SK-N-MC (cell line): ENCODE data around the gene KLK1.

Source experiments
- DNase-seq: peaks from one replicate; pipeline ENCODE4 v3.0.0-alpha.2; 2011; ENCODE audit warnings: low read depth, low spot score
- H3K27ac ChIP-seq: fragments of 200-600 bp; sonication (generic); 2 replicates; pipeline ENCODE4 v1.5.1; 2016; ENCODE audit warnings: mixed run types
- H3K36me3 ChIP-seq: fragments of 200-600 bp; sonication (generic); 2 replicates; pipeline ENCODE4 v1.6.1; 2017; ENCODE audit warnings: antibody characterized with exemption, low read length, mixed read lengths; ENCODE audit not compliant: insufficient read depth
- H3K4me3 ChIP-seq: fragments of 200-600 bp; sonication (generic); 2 replicates; pipeline ENCODE4 v1.5.1; 2016
- H3K9ac ChIP-seq: fragments of 200-600 bp; sonication (generic); 2 replicates; pipeline ENCODE4 v1.8.0; 2017; ENCODE audit warnings: mixed run types, mixed read lengths; ENCODE audit not compliant: insufficient read length
- H3K9me3 ChIP-seq: fragments of 200-600 bp; sonication (generic); 2 replicates; pipeline ENCODE4 v1.6.1; 2017; ENCODE audit warnings: low read depth, mild to moderate bottlenecking, antibody characterized with exemption, low read length, moderate library complexity, mixed read lengths
- EZH2 ChIP-seq: fragments of 200-600 bp; sonication (generic); IDR thresholded peaks from one replicate; pipeline ENCODE4 v1.6.1; 2017; ENCODE audit warnings: antibody characterized with exemption
- FOXP2 ChIP-seq: optimal IDR thresholded peaks from 2 replicates; pipeline ENCODE3; 2011; ENCODE audit warnings: mild to moderate bottlenecking, moderate library complexity; ENCODE audit not compliant: insufficient read depth; ENCODE audit errors: extremely low read length, control extremely low read depth
- POLR2AphosphoS5 ChIP-seq: IDR thresholded peaks from 2 replicates; pipeline ENCODE4 v1.6.1; 2012; ENCODE audit warnings: mild to moderate bottlenecking, low read depth, low read length, borderline replicate concordance

The KLK1 gene

GRCh38 chr19:50832666-50833065 is 9.1 kb upstream of the KLK1 start:
- Histone ChIP-seq H3K36me3 (no peaks in the 10 kb centered on the region), H3K4me3 (no peak overlapping the region), H3K9ac (no peak overlapping the region), H3K27ac (no peak overlapping the region), H3K9me3 (no peaks in the 10 kb centered on the region)
- TF ChIP-seq EZH2 (no peak), FOXP2 (no peak), POLR2AphosphoS5 (no peak)
- DNase-seq, result no peak

DNA sequence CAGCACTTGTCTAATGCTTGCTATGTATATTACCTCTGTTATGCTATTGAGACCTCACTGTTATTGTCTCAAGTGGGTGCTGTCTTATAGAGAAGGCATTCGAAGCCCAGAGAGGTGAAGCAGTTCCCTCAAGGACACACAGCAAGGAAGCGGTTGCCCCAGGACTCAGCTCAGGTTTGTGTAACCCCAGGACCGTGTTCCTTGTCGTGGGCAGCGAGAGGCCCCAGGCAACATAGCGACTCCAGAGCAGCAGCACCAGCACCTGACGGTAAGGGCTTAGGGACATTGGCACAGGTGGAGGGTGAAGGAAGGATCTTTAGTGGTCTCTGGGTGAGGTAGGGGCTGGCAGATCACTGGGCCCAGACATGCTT is 7.4 kb upstream of the KLK1 start:
- Histone ChIP-seq H3K9ac (no peak overlapping the region), H3K9me3 (no peaks in the 10 kb centered on the region), H3K27ac (no peak overlapping the region), H3K4me3 (no peak overlapping the region), H3K36me3 (no peaks in the 10 kb centered on the region)
- no peak for TF ChIP-seq FOXP2
- TF ChIP-seq POLR2AphosphoS5, result no peak
- no peak for TF ChIP-seq EZH2
- no peak for DNase-seq

- no peak overlapping the region for H3K27ac ChIP-seq
- TF ChIP-seq POLR2AphosphoS5 (no peak), FOXP2 (no peak), EZH2 (no peak)
- DNase-seq, result no peak
- H3K9ac ChIP-seq, result no peak overlapping the region
- H3K36me3 ChIP-seq, result no peaks in the 10 kb centered on the region
- no peak overlapping the region for H3K4me3 ChIP-seq
- no peaks in the 10 kb centered on the region for H3K9me3 ChIP-seq
These were observed 6.9 kb upstream of the KLK1 start for GRCh38 chr19:50830266-50831025.

DNA sequence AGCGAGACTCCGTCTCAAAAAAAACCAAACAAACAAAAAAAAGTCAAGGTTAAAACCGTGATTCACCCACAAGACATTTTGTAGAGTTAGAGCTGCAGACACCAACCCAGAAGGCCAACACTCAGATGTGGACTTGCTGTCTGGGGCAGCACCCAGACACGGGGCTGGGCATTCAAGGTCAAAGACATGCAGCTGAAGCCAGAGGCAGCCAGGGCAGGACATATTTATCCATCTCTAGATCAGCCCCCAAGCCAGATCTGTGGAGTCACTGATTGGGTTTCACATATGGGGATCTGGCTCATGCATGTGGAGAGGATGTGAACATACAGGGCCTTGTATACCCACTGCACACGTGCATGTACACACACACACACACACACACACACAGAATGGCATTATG is 6.2 kb upstream of the KLK1 start:
- no peak for DNase-seq
- no peak overlapping the region for H3K27ac ChIP-seq
- H3K4me3 ChIP-seq, result no peak overlapping the region
- TF ChIP-seq EZH2 (no peak), POLR2AphosphoS5 (no peak), FOXP2 (no peak)
- H3K9me3 ChIP-seq, result no peaks in the 10 kb centered on the region
- no peaks in the 10 kb centered on the region for H3K36me3 ChIP-seq
- no peak overlapping the region for H3K9ac ChIP-seq

DNA sequence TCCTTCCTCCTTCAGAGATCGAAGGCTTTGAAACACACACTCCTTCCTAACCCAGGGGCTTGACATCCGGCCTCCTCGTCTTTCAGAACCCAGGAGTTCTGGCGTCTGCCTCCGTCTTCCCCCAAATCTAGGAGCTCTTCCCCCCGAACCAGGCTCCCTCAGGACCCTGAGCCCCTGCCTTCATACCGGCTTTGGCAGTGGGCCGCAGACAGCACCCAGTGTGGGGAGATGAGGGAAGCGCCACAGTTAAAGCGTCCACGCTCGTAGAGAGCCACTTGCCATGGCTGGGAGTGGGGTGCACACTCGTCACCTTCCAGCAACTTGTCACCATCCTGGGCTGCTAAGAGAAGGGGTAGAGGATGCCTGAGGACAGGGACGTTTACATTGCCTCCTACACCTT is 3.9 kb upstream of the KLK1 start:
- Histone ChIP-seq H3K4me3 (no peak overlapping the region), H3K27ac (no peak overlapping the region)
- TF ChIP-seq FOXP2 (no peak), POLR2AphosphoS5 (no peak), EZH2 (no peak)

DNA sequence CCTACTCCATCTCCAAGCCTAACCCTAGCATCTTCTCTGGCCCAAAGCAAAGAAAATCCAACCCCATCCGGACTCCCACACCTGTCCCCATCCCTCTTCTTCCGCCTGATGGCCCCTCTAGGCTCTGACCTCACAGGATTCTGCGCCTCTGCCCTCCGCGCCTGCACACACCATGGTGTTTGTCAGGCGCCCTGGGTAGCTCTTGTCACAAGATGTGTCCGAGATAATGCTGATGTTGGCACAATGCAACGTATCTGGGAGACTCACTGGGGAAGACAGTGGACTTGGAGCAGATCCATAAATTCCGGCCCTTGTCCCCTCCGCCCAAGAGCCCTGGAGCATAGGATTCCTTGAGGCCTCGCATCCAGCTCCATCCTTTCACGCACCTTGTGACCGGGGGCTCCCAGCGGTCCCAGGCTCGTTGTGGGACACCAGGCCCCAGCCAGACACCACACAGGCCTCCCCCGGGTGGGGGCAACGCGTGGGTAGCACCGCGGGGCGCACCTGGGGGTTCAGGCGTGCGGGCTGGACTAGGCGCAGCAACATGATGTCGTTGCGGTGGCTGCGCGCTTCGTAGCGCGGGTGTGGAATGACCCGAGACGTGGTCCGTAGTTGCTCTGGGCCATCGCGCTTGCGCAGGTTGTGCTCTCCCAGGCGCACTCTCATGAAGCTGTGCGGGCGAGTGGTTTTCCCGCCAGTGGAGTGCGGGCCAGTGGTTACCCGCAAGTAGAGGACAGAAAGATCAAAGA is 3.1 kb upstream of the KLK1 start:
- H3K27ac ChIP-seq, result no peak overlapping the region
- no peaks in the 10 kb centered on the region for H3K36me3 ChIP-seq
- no peak for DNase-seq
- H3K9ac ChIP-seq, result no peak overlapping the region
- no peak overlapping the region for H3K4me3 ChIP-seq
- no peak for TF ChIP-seq EZH2
- TF ChIP-seq POLR2AphosphoS5, result no peak
- no peak for TF ChIP-seq FOXP2
- no peaks in the 10 kb centered on the region for H3K9me3 ChIP-seq

More for the DNA sequence above, 3.9 kb upstream of the KLK1 start:
- Histone ChIP-seq H3K36me3 (no peaks in the 10 kb centered on the region), H3K9ac (no peak overlapping the region), H3K9me3 (no peaks in the 10 kb centered on the region)
- no peak for DNase-seq

- DNase-seq, result no peak
- Histone ChIP-seq H3K4me3 (no peak overlapping the region), H3K36me3 (no peaks in the 10 kb centered on the region), H3K9me3 (no peaks in the 10 kb centered on the region), H3K27ac (no peak overlapping the region), H3K9ac (no peak overlapping the region)
- TF ChIP-seq POLR2AphosphoS5, result no peak
- no peak for TF ChIP-seq EZH2
- TF ChIP-seq FOXP2, result no peak
These were observed 852 bp downstream of the KLK1 start for GRCh38 chr19:50822661-50823208.

- Histone ChIP-seq H3K9ac (no peak overlapping the region), H3K9me3 (no peaks in the 10 kb centered on the region), H3K36me3 (no peaks in the 10 kb centered on the region), H3K4me3 (no peak overlapping the region), H3K27ac (no peak overlapping the region)
- no peak for TF ChIP-seq POLR2AphosphoS5
- no peak for DNase-seq
These were observed 2.0 kb downstream of the KLK1 start for GRCh38 chr19:50821622-50822021.
